Measurements from ENCODE around the gene OR4D5. TPM values are rescaled to one million over a fixed set of nuclear protein-coding genes. Genes with fewer than 3 reads are reported as not detected.

Gene OR4D5
- total and polyA plus RNA-seq, 7 experiments from 2014 or later = not detected

- Histone ChIP-seq H3K36me3 (ENCODE audit: control insufficient read depth in 2 of 3, insufficient read depth in 3 of 3, low read length in 3 of 3) (no peaks in the 10 kb centered on the region), H3K4me3 (ENCODE audit: low read length) (no peak overlapping the region), H3K4me1 (ENCODE audit: control insufficient read depth in 2 of 2, insufficient read depth in 2 of 2, low read length in 2 of 2) (no peaks in the 10 kb centered on the region), H3K9me3 (ENCODE audit: control insufficient read depth in 2 of 3, low read length in 3 of 3) (no peaks in the 10 kb centered on the region), H3K27me3 (ENCODE audit: control insufficient read depth in 2 of 2, insufficient read depth in 2 of 2, low read length in 2 of 2) (no peaks in the 10 kb centered on the region), H3K27ac (ENCODE audit: low read depth, low read length) (no peak overlapping the region)
- peaks cover 0 to 6% (median 0%) of the 10 kb centered on the region in 7 donors for H3K4me1 Mint-ChIP-seq
- no peaks in the 10 kb centered on the region for H3K36me3 Mint-ChIP-seq
- H3K9me3 Mint-ChIP-seq = peaks cover 0 to 6% (median under 1%) of the 10 kb centered on the region in 11 donors
- peaks cover 0 to 14% (median 6%) of the 10 kb centered on the region in 5 donors for H3K27me3 Mint-ChIP-seq
- H3K4me3 Mint-ChIP-seq = no peak overlapping the region
- H3K27ac Mint-ChIP-seq = no peak overlapping the region
- ATAC-seq (no peak), DNase-seq (no peak)
- ChIA-PET POLR2A (no interaction called here), CTCF (no interaction called here)
- intact Hi-C loops (cut with micrococcal nuclease) = no loop called here
These were observed 37.5 kb downstream of the OR4D5 start for GRCh38 chr11:123976770-123977560.

GRCh38 chr11:123977731-123978347, 38.4 kb downstream of the OR4D5 start, which contains the start of gene OR10S1:
TSS of gene OR10S1 (minus strand) at chr11:123977781. CDS start at chr11:123977664, 117 bp downstream.
- Histone ChIP-seq H3K4me1 (ENCODE audit: control insufficient read depth in 2 of 2, insufficient read depth in 2 of 2, low read length in 2 of 2) (no peaks in the 10 kb centered on the region), H3K27me3 (ENCODE audit: control insufficient read depth in 2 of 2, insufficient read depth in 2 of 2, low read length in 2 of 2) (no peaks in the 10 kb centered on the region), H3K9me3 (ENCODE audit: control insufficient read depth in 2 of 3, low read length in 3 of 3) (no peaks in the 10 kb centered on the region), H3K4me3 (ENCODE audit: low read length) (no peak within 1 kb of the TSS), H3K27ac (ENCODE audit: low read depth, low read length) (no peak within 1 kb of the TSS), H3K36me3 (ENCODE audit: control insufficient read depth in 2 of 3, insufficient read depth in 3 of 3, low read length in 3 of 3) (no peaks in the 10 kb centered on the region)
- ATAC-seq (no peak), DNase-seq (no peak)
- ChIA-PET POLR2A (no interaction called here), CTCF (no interaction called here)
- Mint-ChIP-seq H3K27ac (no peak within 1 kb of the TSS), H3K36me3 (no peaks in the 10 kb centered on the region), H3K4me3 (no peak within 1 kb of the TSS), H3K4me1 (peaks cover 0 to 6% (median 0%) of the 10 kb centered on the region in 7 donors), H3K9me3 (peaks cover 0 to 14% (median 8%) of the 10 kb centered on the region in 11 donors), H3K27me3 (peaks cover 0 to 14% (median 4%) of the 10 kb centered on the region in 5 donors)
- intact Hi-C loops (cut with micrococcal nuclease) = no loop called here

DNA sequence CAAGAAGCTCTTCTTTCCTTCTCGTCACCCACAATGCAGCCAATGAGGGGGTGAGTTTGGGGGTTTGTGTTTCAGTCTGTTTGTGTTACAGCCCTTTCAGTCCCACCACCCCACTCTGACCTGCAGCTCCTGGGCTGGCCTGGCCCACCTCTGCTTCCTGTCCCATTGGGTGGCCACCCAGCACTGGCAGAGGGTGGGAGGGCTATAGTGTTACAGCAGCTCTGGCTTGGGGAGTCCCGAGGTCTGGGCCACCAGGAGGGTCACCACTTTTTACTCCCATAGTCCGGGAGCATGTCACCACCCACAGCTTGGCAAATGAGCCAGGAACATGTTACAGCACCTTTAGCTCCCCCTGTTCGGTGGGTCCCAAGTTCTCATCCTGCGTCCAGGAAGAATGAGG, 39.9 kb downstream of the OR4D5 start:
- Mint-ChIP-seq H3K9me3 (peaks cover 0 to 19% (median 12%) of the 10 kb centered on the region in 11 donors), H3K4me3 (no peak overlapping the region), H3K27ac (no peak overlapping the region), H3K4me1 (peaks cover 0 to 6% (median 0%) of the 10 kb centered on the region in 7 donors), H3K27me3 (peaks cover 0 to 10% (median 8%) of the 10 kb centered on the region in 5 donors), H3K36me3 (no peaks in the 10 kb centered on the region)
- no peak for ATAC-seq
- Histone ChIP-seq H3K4me1 (ENCODE audit: control insufficient read depth in 2 of 2, insufficient read depth in 2 of 2, low read length in 2 of 2) (no peaks in the 10 kb centered on the region), H3K36me3 (ENCODE audit: control insufficient read depth in 2 of 3, insufficient read depth in 3 of 3, low read length in 3 of 3) (no peaks in the 10 kb centered on the region), H3K4me3 (ENCODE audit: low read length) (no peak overlapping the region), H3K27me3 (ENCODE audit: control insufficient read depth in 2 of 2, insufficient read depth in 2 of 2, low read length in 2 of 2) (no peaks in the 10 kb centered on the region), H3K27ac (ENCODE audit: low read depth, low read length) (no peak overlapping the region), H3K9me3 (ENCODE audit: control insufficient read depth in 2 of 3, low read length in 3 of 3) (no peaks in the 10 kb centered on the region)
- ChIA-PET POLR2A (no interaction called here), CTCF (no interaction called here)
- intact Hi-C loops (cut with micrococcal nuclease) = no loop called here
- no peak for DNase-seq

Other genes with a start within 250 kb of the OR4D5 start
- gene ZNF202, start 198.0 kb upstream of the OR4D5 start, total RNA-seq = 10 to 100 TPM; 13.0 to 27.0 (median 18.6) TPM
- 10 to 100 TPM in 1 of 2 donors, 1 to 10 TPM in 1; 5.8 to 11.8 TPM for gene ZNF202, start 198.0 kb upstream of the OR4D5 start, polyA plus RNA-seq
- gene OR6X1, start 185.1 kb upstream of the OR4D5 start, total RNA-seq = not detected
- gene OR6X1, start 185.1 kb upstream of the OR4D5 start, polyA plus RNA-seq = not detected
- not detected for gene OR6M1, start 133.3 kb upstream of the OR4D5 start, total RNA-seq
- not detected for gene OR6M1, start 133.3 kb upstream of the OR4D5 start, polyA plus RNA-seq
- not detected for gene TMEM225, start 53.9 kb upstream of the OR4D5 start, total RNA-seq
- gene TMEM225, start 53.9 kb upstream of the OR4D5 start, polyA plus RNA-seq = not detected
- gene OR8D4, start 37.5 kb upstream of the OR4D5 start, total RNA-seq = not detected
- not detected for gene OR8D4, start 37.5 kb upstream of the OR4D5 start, polyA plus RNA-seq
- not detected for gene OR6T1, start 4.2 kb downstream of the OR4D5 start, total RNA-seq
- not detected for gene OR6T1, start 4.2 kb downstream of the OR4D5 start, polyA plus RNA-seq
- not detected for gene OR10S1, start 38.2 kb downstream of the OR4D5 start, total RNA-seq
- gene OR10S1, start 38.2 kb downstream of the OR4D5 start, polyA plus RNA-seq = not detected
- gene OR10G6, start 55.5 kb downstream of the OR4D5 start, total RNA-seq = not detected
- not detected for gene OR10G6, start 55.5 kb downstream of the OR4D5 start, polyA plus RNA-seq
- not detected for gene OR10G4, start 73.4 kb downstream of the OR4D5 start, total RNA-seq
- gene OR10G4, start 73.4 kb downstream of the OR4D5 start, polyA plus RNA-seq = not detected
- gene OR10G9, start 83.4 kb downstream of the OR4D5 start, total RNA-seq = not detected
- gene OR10G9, start 83.4 kb downstream of the OR4D5 start, polyA plus RNA-seq = not detected
- not detected for gene OR10G8, start 87.2 kb downstream of the OR4D5 start, total RNA-seq
- gene OR10G8, start 87.2 kb downstream of the OR4D5 start, polyA plus RNA-seq = not detected
- gene OR10G7, start 101.7 kb downstream of the OR4D5 start, total RNA-seq = not detected
- gene OR10G7, start 101.7 kb downstream of the OR4D5 start, polyA plus RNA-seq = not detected
- 10 to 100 TPM in 1 of 5 experiments, 1 to 10 TPM in 4; 5.2 to 10.2 (median 8.3) TPM for gene VWA5A, start 175.8 kb downstream of the OR4D5 start, total RNA-seq
- gene VWA5A, start 175.8 kb downstream of the OR4D5 start, polyA plus RNA-seq = 10 to 100 TPM; 10.8 to 11.7 TPM
- not detected for gene OR10D3, start 243.7 kb downstream of the OR4D5 start, total RNA-seq
- gene OR10D3, start 243.7 kb downstream of the OR4D5 start, polyA plus RNA-seq = not detected